Prostate gland (tissue), 2 donors: ENCODE data around the gene GLYATL3. TPM values are rescaled to one million over a fixed set of nuclear protein-coding genes. Genes with fewer than 3 reads are reported as not detected.

ENCODE experiments used
- DNase-seq: peaks from one replicate; pipeline ENCODE4 v3.0.0-alpha.2; 2019; ENCODE audit warnings: low spot score
- H3K27ac ChIP-seq, 2 donors: fragments of 200-600 bp; sonication (generic); 2 replicates each; pipeline ENCODE4 v1.5.1; 2017 to 2019
- H3K27me3 ChIP-seq: fragments of 200-600 bp; sonication (generic); replicated peaks from 2 replicates; pipeline ENCODE4 v1.5.1; 2019; ENCODE audit not compliant: insufficient read depth
- H3K36me3 ChIP-seq, 2 donors: fragments of 200-600 bp; sonication (generic); 1 replicate in 1 of 2; 2 replicates in 1 of 2; pipeline versions ENCODE4 v1.5.1 to v1.8.1; 2017 to 2019
- H3K4me1 ChIP-seq: fragments of 200-600 bp; sonication (generic); replicated peaks from 2 replicates; pipeline ENCODE4 v1.5.1; 2019
- H3K4me3 ChIP-seq, 2 donors: fragments of 200-600 bp; sonication (generic); 2 replicates each; pipeline ENCODE4 v1.5.1; 2017 to 2019
- H3K9me3 ChIP-seq: fragments of 200-600 bp; sonication (generic); 2 replicates; pipeline ENCODE4 v1.5.1; 2017
- CTCF ChIP-seq, 4 experiments: fragments of 200-600 bp in 2 of 4; fragments of 450-650 bp in 2 of 4; sonication (generic) in 2 of 4; IDR thresholded peaks; 1 replicate in 3 of 4; 2 replicates in 1 of 4; pipeline ENCODE4 v1.5.1; 2016 to 2019; ENCODE audit warnings: antibody characterized with exemption in 4 of 4, mild to moderate bottlenecking in 2 of 4, moderate library complexity in 2 of 4
- POLR2A ChIP-seq: fragments of 450-650 bp; IDR thresholded peaks from one replicate; pipeline ENCODE4 v1.6.1; 2016; ENCODE audit warnings: antibody characterized with exemption, mild to moderate bottlenecking
- POLR2AphosphoS5 ChIP-seq: sonication (generic); formaldehyde crosslinking; IDR thresholded peaks from one replicate; pipeline ENCODE4 v1.6.1; 2017; ENCODE audit warnings: antibody characterized with exemption
- WGBS: methylation state at CpG from one replicate; pipeline ENCODE4 v1.1.5; 2018; 5-methylcytosine and 5-hydroxymethylcytosine counted together
- intact Hi-C: fragments of 100-400 bp; cut with DNase I; formaldehyde crosslinking; loops from one replicate; pipeline ENCODE4 v1.14.2; 2022
- total RNA-seq, 2 donors: library from RNA; depleted of rRNA; stranded (reverse); fragments of >200 nt; gene quantifications; one replicate each; pipeline ENCODE4 v1.1.0, GENCODE V29; 2016

GLYATL3 gene
- total RNA-seq, 2 donors from 2014 or later = not detected

DNA sequence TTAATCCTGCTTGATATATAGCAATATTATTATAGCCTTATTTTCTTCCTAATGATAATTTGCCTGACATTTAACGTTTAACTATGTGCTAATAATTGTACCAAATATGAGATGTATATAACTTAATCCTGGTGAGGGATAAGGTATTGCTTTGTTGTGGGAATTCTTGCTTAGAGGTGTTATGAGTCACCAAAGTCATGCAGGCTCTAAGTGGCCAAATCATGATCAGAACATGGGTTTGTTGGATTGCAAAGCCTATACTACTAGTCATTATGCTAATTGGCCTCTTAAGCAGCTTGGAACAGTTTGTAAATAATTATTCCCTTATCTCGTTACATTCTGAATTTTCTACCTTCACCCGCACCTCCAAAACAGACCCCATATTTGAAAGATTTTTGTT is 28.8 kb downstream of the GLYATL3 start:
- Histone ChIP-seq H3K4me1 (no peaks in the 10 kb centered on the region), H3K27ac (no peak overlapping the region), H3K36me3 (no peaks in the 10 kb centered on the region), H3K9me3 (no peaks in the 10 kb centered on the region), H3K4me3 (no peak overlapping the region), H3K27me3 (no peaks in the 10 kb centered on the region)
- DNase-seq = no peak
- TF ChIP-seq POLR2A (no peak), POLR2AphosphoS5 (no peak), CTCF (IDR thresholded peaks at IDR 0.05) (no peak)
- intact Hi-C loops = no loop called here
- 64% methylated on average over 3 of the region's 3 CpGs for WGBS

DNA sequence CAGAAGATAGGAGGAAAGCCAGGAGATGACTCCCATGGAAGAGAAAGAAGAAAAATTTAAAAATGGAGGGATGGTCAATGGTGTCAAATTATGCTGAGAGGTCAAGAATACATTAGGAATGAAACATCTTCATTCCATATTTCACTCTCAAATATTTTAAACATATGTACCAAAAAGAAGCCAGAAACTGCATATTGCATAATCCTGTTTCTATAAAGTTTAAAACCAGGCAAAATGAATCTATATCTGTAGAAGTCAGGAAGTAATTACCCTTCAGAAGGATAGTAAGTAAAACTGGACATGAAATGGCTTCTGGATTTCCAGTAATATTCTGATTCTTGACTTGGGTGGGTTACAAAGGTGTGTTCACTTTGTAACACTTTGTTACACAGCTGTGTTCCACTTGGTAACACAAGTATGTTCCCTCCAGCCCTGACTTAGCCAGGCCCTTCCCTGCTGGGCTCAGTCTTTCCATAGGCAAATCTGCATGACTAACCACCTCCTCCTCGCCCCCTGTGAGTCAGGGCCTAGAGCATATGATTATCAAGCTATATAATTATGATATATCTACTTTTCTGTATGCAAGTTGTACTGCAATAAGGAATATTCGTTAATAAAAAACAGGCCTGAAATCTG is 30.5 kb downstream of the GLYATL3 start:
- Histone ChIP-seq H3K4me3 (no peak overlapping the region), H3K4me1 (no peaks in the 10 kb centered on the region), H3K9me3 (no peaks in the 10 kb centered on the region), H3K27me3 (no peaks in the 10 kb centered on the region), H3K27ac (no peak overlapping the region), H3K36me3 (no peaks in the 10 kb centered on the region)
- no peak for TF ChIP-seq POLR2AphosphoS5
- TF ChIP-seq POLR2A = no peak
- no peak for TF ChIP-seq CTCF (IDR thresholded peaks at IDR 0.05)
- 84% methylated on average over 2 of the region's 2 CpGs for WGBS
- intact Hi-C loops = no loop called here
- DNase-seq = no peak

GRCh38 chr6:49531774-49532569 is 32.2 kb downstream of the GLYATL3 start:
- no peaks in the 10 kb centered on the region for H3K9me3 ChIP-seq
- H3K4me1 ChIP-seq = no peaks in the 10 kb centered on the region
- H3K36me3 ChIP-seq = no peaks in the 10 kb centered on the region
- no peak overlapping the region for H3K4me3 ChIP-seq
- no peak for TF ChIP-seq POLR2AphosphoS5
- TF ChIP-seq CTCF (IDR thresholded peaks at IDR 0.05) = peak in 3 of 4 experiments; percentile 65 to 85 (median 83)
- no peak overlapping the region for H3K27ac ChIP-seq
- intact Hi-C loops = no loop called here
- DNase-seq = no peak
- WGBS = 14% methylated on average over 3 of the region's 3 CpGs
- H3K27me3 ChIP-seq = no peaks in the 10 kb centered on the region

GRCh38 chr6:49535795-49536194 is 36.1 kb downstream of the GLYATL3 start:
- no peaks in the 10 kb centered on the region for H3K9me3 ChIP-seq
- DNase-seq = no peak
- no peak for TF ChIP-seq POLR2AphosphoS5
- no peak for TF ChIP-seq CTCF (IDR thresholded peaks at IDR 0.05)
- no peak for TF ChIP-seq POLR2A
- 72% methylated on average over 5 of the region's 5 CpGs for WGBS
- no peaks in the 10 kb centered on the region for H3K36me3 ChIP-seq
- H3K4me1 ChIP-seq = no peaks in the 10 kb centered on the region
- no peak overlapping the region for H3K4me3 ChIP-seq
- H3K27me3 ChIP-seq = no peaks in the 10 kb centered on the region
- intact Hi-C loops = loop anchor here (5.0 kb wide), 1 partner anchor 317 kb away; no protein-coding TSS in a partner anchor
- H3K27ac ChIP-seq = no peak overlapping the region

DNA sequence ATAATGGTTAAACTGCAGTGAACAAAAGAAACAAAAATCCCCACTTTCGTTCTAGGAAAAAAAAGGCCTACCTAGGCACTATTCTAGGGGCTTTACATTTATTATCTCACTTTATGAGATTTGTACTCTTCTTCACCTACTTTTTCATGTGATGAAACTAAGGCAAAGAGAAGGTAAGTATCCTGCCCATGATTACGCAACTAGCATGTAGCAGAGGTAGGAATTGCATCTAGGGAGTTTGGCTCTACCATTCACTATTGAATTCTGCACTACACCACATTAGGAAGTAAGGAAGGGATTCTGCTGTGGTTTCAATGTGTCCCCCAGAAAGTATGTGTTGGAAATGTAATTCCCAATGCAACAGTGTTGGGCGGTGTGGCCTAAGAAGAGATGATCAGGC is 39.4 kb downstream of the GLYATL3 start:
- no peak for DNase-seq
- no peak overlapping the region for H3K27ac ChIP-seq
- intact Hi-C loops = loop anchor here (5.0 kb wide), 1 partner anchor 313 kb away; no protein-coding TSS in a partner anchor
- no peaks in the 10 kb centered on the region for H3K4me1 ChIP-seq
- 96% methylated on average over 3 of the region's 3 CpGs for WGBS
- TF ChIP-seq CTCF (IDR thresholded peaks at IDR 0.05) (no peak), POLR2AphosphoS5 (no peak), POLR2A (no peak)
- no peaks in the 10 kb centered on the region for H3K27me3 ChIP-seq
- no peaks in the 10 kb centered on the region for H3K36me3 ChIP-seq
- H3K9me3 ChIP-seq = no peaks in the 10 kb centered on the region
- H3K4me3 ChIP-seq = no peak overlapping the region
